ENCODE data around the gene PLIN1. TPM values are rescaled to one million over a fixed set of nuclear protein-coding genes. Genes with fewer than 3 reads are reported as not detected.

Gene PLIN1
- total RNA-seq, 1 donor from 2014 or later = 9.9 TPM

- ATAC-seq (ENCODE audit: poor library complexity) (no peak), DNase-seq (no peak)
- intact Hi-C loops (cut with DNase I) = no loop called here
These were observed 6.0 kb downstream of the PLIN1 start for GRCh38 chr15:89673165-89673512.

- ATAC-seq (ENCODE audit: poor library complexity) (peak; percentile 5), DNase-seq (no peak)
- intact Hi-C loops (cut with DNase I) = no loop called here
These were observed 6.7 kb downstream of the PLIN1 start for GRCh38 chr15:89672221-89673164.

- DNase-seq (no peak), ATAC-seq (ENCODE audit: poor library complexity) (no peak)
- intact Hi-C loops (cut with DNase I) = no loop called here
These were observed 7.5 kb downstream of the PLIN1 start for GRCh38 chr15:89671687-89672086.

- intact Hi-C loops (cut with DNase I) = no loop called here
- no peak for DNase-seq
- ATAC-seq (ENCODE audit: poor library complexity) = no peak
These were observed 8.1 kb downstream of the PLIN1 start for GRCh38 chr15:89670971-89671560.

- intact Hi-C loops (cut with DNase I) = no loop called here
- DNase-seq = no peak
- ATAC-seq (ENCODE audit: poor library complexity) = no peak
These were observed 9.2 kb downstream of the PLIN1 start for GRCh38 chr15:89669941-89670340.

- DNase-seq = no peak
- intact Hi-C loops (cut with DNase I) = no loop called here
- ATAC-seq (ENCODE audit: poor library complexity) = no peak
These were observed 9.8 kb downstream of the PLIN1 start for GRCh38 chr15:89669309-89669865.

- intact Hi-C loops (cut with DNase I) = no loop called here
- DNase-seq (no peak), ATAC-seq (ENCODE audit: poor library complexity) (no peak)
These were observed 11.0 kb downstream of the PLIN1 start for GRCh38 chr15:89668171-89668570.

- intact Hi-C loops (cut with DNase I) = no loop called here
- DNase-seq = no peak
- no peak for ATAC-seq (ENCODE audit: poor library complexity)
These were observed 11.5 kb downstream of the PLIN1 start for GRCh38 chr15:89667706-89667960.

- DNase-seq = no peak
- no peak for ATAC-seq (ENCODE audit: poor library complexity)
- intact Hi-C loops (cut with DNase I) = no loop called here
These were observed 12.1 kb downstream of the PLIN1 start for GRCh38 chr15:89666858-89667705.

- DNase-seq = no peak
- intact Hi-C loops (cut with DNase I) = no loop called here
- ATAC-seq (ENCODE audit: poor library complexity) = peak; percentile 12
These were observed 12.8 kb downstream of the PLIN1 start for GRCh38 chr15:89666184-89666857.

GRCh38 chr15:89665449-89666181 is 13.6 kb downstream of the PLIN1 start:
- DNase-seq (peak; percentile 82), ATAC-seq (ENCODE audit: poor library complexity) (peak; percentile 78)
- intact Hi-C loops (cut with DNase I) = no loop called here

- ATAC-seq (ENCODE audit: poor library complexity) = no peak
- intact Hi-C loops (cut with DNase I) = no loop called here
- no peak for DNase-seq
These were observed 14.5 kb downstream of the PLIN1 start for GRCh38 chr15:89664441-89665350.

GRCh38 chr15:89662893-89663626 is 16.1 kb downstream of the PLIN1 start:
- ATAC-seq (ENCODE audit: poor library complexity) (peak; percentile 63), DNase-seq (peak; percentile 88)
- intact Hi-C loops (cut with DNase I) = no loop called here

GRCh38 chr15:89660556-89660955 is 18.6 kb downstream of the PLIN1 start:
- intact Hi-C loops (cut with DNase I) = no loop called here
- ATAC-seq (ENCODE audit: poor library complexity) (no peak), DNase-seq (no peak)

GRCh38 chr15:89659295-89659694 is 19.9 kb downstream of the PLIN1 start:
- intact Hi-C loops (cut with DNase I) = no loop called here
- DNase-seq = no peak
- ATAC-seq (ENCODE audit: poor library complexity) = no peak

GRCh38 chr15:89657686-89658200 is 21.4 kb downstream of the PLIN1 start:
- intact Hi-C loops (cut with DNase I) = no loop called here

More at GRCh38 chr15:89657686-89658200, 21.4 kb downstream of the PLIN1 start:
- DNase-seq (no peak), ATAC-seq (ENCODE audit: poor library complexity) (no peak)
